ENCODE results near the gene SERPINB6. TPM values are rescaled to one million over a fixed set of nuclear protein-coding genes. Genes with fewer than 3 reads are reported as not detected.
"Not testable (repeated sequence)": the region's sequence is repeated elsewhere in the genome, so short reads cannot be mapped to it uniquely, and the experiment has no call there.

Gene SERPINB6
- total RNA-seq, 1 experiment from 2014 or later = 130 TPM

- Histone ChIP-seq H3K27ac (no peak overlapping the region), H3K4me3 (no peak overlapping the region), H3K9me3 (replicated peaks) (no peaks in the 10 kb centered on the region), H3K27me3 (replicated peaks) (0 out of 2 replicates have a peak, but pooled peaks cover 3% of the 10 kb centered on the region), H3K4me1 (replicated peaks) (no peaks in the 10 kb centered on the region), H3K36me3 (no peaks in the 10 kb centered on the region)
- peak in 1 of 2 experiments; percentile 19 for DNase-seq (ENCODE audit: low read depth in 1 of 2, low spot score in 2 of 2)
Observed at GRCh38 chr6:2940010-2940850, 31.1 kb downstream of the SERPINB6 start.

GRCh38 chr6:2939315-2940009, 31.9 kb downstream of the SERPINB6 start:
- 0 out of 2 replicates have a peak, but pooled peaks cover 3% of the 10 kb centered on the region for H3K27me3 ChIP-seq (replicated peaks)
- H3K9me3 ChIP-seq (replicated peaks) = no peaks in the 10 kb centered on the region
- no peak overlapping the region for H3K4me3 ChIP-seq
- no peaks in the 10 kb centered on the region for H3K4me1 ChIP-seq (replicated peaks)
- DNase-seq (ENCODE audit: low read depth in 1 of 2, low spot score in 2 of 2) = peak in 1 of 2 experiments; percentile 21
- no peak overlapping the region for H3K27ac ChIP-seq
- H3K36me3 ChIP-seq = no peaks in the 10 kb centered on the region

- Histone ChIP-seq H3K4me1 (replicated peaks) (no peaks in the 10 kb centered on the region), H3K27me3 (replicated peaks) (peaks cover 3% of the 10 kb centered on the region; the same call in 1 of the 2 replicates), H3K4me3 (no peak overlapping the region), H3K36me3 (no peaks in the 10 kb centered on the region), H3K27ac (no peak overlapping the region), H3K9me3 (replicated peaks) (no peaks in the 10 kb centered on the region)
- peak in 1 of 2 experiments; percentile 34 for DNase-seq (ENCODE audit: low read depth in 1 of 2, low spot score in 2 of 2)
Observed at GRCh38 chr6:2938632-2939083, 32.7 kb downstream of the SERPINB6 start.

- H3K4me3 ChIP-seq = no peak overlapping the region
- peak in 1 of 2 experiments; percentile 24 for DNase-seq (ENCODE audit: low read depth in 1 of 2, low spot score in 2 of 2)
- H3K27ac ChIP-seq = no peak overlapping the region
- H3K9me3 ChIP-seq (replicated peaks) = no peaks in the 10 kb centered on the region
- peaks cover 3% of the 10 kb centered on the region; the same call in 1 of the 2 replicates for H3K27me3 ChIP-seq (replicated peaks)
- no peaks in the 10 kb centered on the region for H3K4me1 ChIP-seq (replicated peaks)
- no peaks in the 10 kb centered on the region for H3K36me3 ChIP-seq
Observed at GRCh38 chr6:2938004-2938631, 33.2 kb downstream of the SERPINB6 start.

- Histone ChIP-seq H3K27ac (no peak overlapping the region), H3K9me3 (replicated peaks) (no peaks in the 10 kb centered on the region), H3K36me3 (no peaks in the 10 kb centered on the region), H3K27me3 (replicated peaks) (peaks cover 3% of the 10 kb centered on the region; the same call in 1 of the 2 replicates), H3K4me1 (replicated peaks) (no peaks in the 10 kb centered on the region), H3K4me3 (no peak overlapping the region)
- DNase-seq (ENCODE audit: low read depth in 1 of 2, low spot score in 2 of 2) = no peak
Observed at GRCh38 chr6:2937627-2938003, 33.8 kb downstream of the SERPINB6 start.

- no peak for DNase-seq (ENCODE audit: low read depth in 1 of 2, low spot score in 2 of 2)
- no peaks in the 10 kb centered on the region for H3K4me1 ChIP-seq (replicated peaks)
- H3K27ac ChIP-seq = no peak overlapping the region
- H3K27me3 ChIP-seq (replicated peaks) = peaks cover 3% of the 10 kb centered on the region; the same call in 1 of the 2 replicates
- H3K4me3 ChIP-seq = no peak overlapping the region
- no peaks in the 10 kb centered on the region for H3K9me3 ChIP-seq (replicated peaks)
- H3K36me3 ChIP-seq = no peaks in the 10 kb centered on the region
Observed at GRCh38 chr6:2935566-2936291, 35.6 kb downstream of the SERPINB6 start.

- Histone ChIP-seq H3K27me3 (replicated peaks) (peaks cover 3% of the 10 kb centered on the region; the same call in 1 of the 2 replicates), H3K4me1 (replicated peaks) (no peaks in the 10 kb centered on the region), H3K27ac (no peak overlapping the region), H3K4me3 (no peak overlapping the region), H3K36me3 (no peaks in the 10 kb centered on the region), H3K9me3 (replicated peaks) (no peaks in the 10 kb centered on the region)
- no peak for DNase-seq (ENCODE audit: low read depth in 1 of 2, low spot score in 2 of 2)
Observed at GRCh38 chr6:2934057-2934456, 37.3 kb downstream of the SERPINB6 start.

GRCh38 chr6:2932911-2933310, 38.5 kb downstream of the SERPINB6 start:
- not testable (repeated sequence) for H3K4me1 ChIP-seq (replicated peaks); H3K27ac ChIP-seq; H3K4me3 ChIP-seq; H3K9me3 ChIP-seq (replicated peaks); DNase-seq (ENCODE audit: low read depth in 1 of 2, low spot score in 2 of 2); H3K36me3 ChIP-seq; H3K27me3 ChIP-seq (replicated peaks)

- Histone ChIP-seq H3K4me1 (replicated peaks) (no peaks in the 10 kb centered on the region), H3K27me3 (replicated peaks) (peaks cover 3% of the 10 kb centered on the region; the same call in 1 of the 2 replicates), H3K36me3 (no peaks in the 10 kb centered on the region), H3K27ac (no peak overlapping the region), H3K9me3 (replicated peaks) (no peaks in the 10 kb centered on the region), H3K4me3 (no peak overlapping the region)
- DNase-seq (ENCODE audit: low read depth in 1 of 2, low spot score in 2 of 2) = peak; percentile 69 to 73
Observed at GRCh38 chr6:2931970-2932748, 39.2 kb downstream of the SERPINB6 start.

- Histone ChIP-seq H3K27me3 (replicated peaks) (no peaks in the 10 kb centered on the region; the same call in 1 of the 2 replicates), H3K4me1 (replicated peaks) (no peaks in the 10 kb centered on the region), H3K4me3 (no peak overlapping the region), H3K27ac (no peak overlapping the region), H3K9me3 (replicated peaks) (no peaks in the 10 kb centered on the region), H3K36me3 (no peaks in the 10 kb centered on the region)
- DNase-seq (ENCODE audit: low read depth in 1 of 2, low spot score in 2 of 2) = no peak
Observed at GRCh38 chr6:2931055-2931454, 40.3 kb downstream of the SERPINB6 start.

GRCh38 chr6:2927931-2928330, 43.4 kb downstream of the SERPINB6 start:
- H3K4me1 ChIP-seq (replicated peaks); H3K27ac ChIP-seq; H3K27me3 ChIP-seq (replicated peaks); H3K36me3 ChIP-seq; H3K9me3 ChIP-seq (replicated peaks); H3K4me3 ChIP-seq: not testable (repeated sequence)
- peak in 1 of 2 experiments; percentile 18 for DNase-seq (ENCODE audit: low read depth in 1 of 2, low spot score in 2 of 2)

GRCh38 chr6:2925842-2926747, 45.3 kb downstream of the SERPINB6 start:
- H3K9me3 ChIP-seq (replicated peaks); H3K27ac ChIP-seq; H3K4me3 ChIP-seq; H3K27me3 ChIP-seq (replicated peaks); H3K36me3 ChIP-seq; H3K4me1 ChIP-seq (replicated peaks): not testable (repeated sequence)
- DNase-seq (ENCODE audit: low read depth in 1 of 2, low spot score in 2 of 2) = peak in 1 of 2 experiments; percentile 15
